WTC11 (cell line): Measurements from ENCODE around the gene GNA12. TPM values are rescaled to one million over a fixed set of nuclear protein-coding genes. Genes with fewer than 3 reads are reported as not detected.

Source experiments
- GABPB1 ChIP-seq: sonication (generic); formaldehyde crosslinking; IDR thresholded peaks from 2 replicates; pipeline ENCODE4 v1.8.1; 2023; ENCODE audit warnings: mild to moderate bottlenecking, missing genetic modification reagents
- GRHL2 ChIP-seq: fragments of 250-450 bp; sonication (Bioruptor Pico); IDR thresholded peaks from 2 replicates; pipeline ENCODE4 v1.8.0; 2022; ENCODE audit warnings: mild to moderate bottlenecking, moderate library complexity; ENCODE audit not compliant: insufficient replicate concordance, severe bottlenecking
- JAZF1 ChIP-seq: fragments of 250-450 bp; sonication (Bioruptor Pico); IDR thresholded peaks from 2 replicates; pipeline ENCODE4 v1.9.0; 2021; ENCODE audit warnings: moderate library complexity, mild to moderate bottlenecking, inconsistent platforms
- JUN ChIP-seq: sonication (generic); formaldehyde crosslinking; IDR thresholded peaks from 2 replicates; pipeline ENCODE4 v1.8.0; 2023; ENCODE audit warnings: mild to moderate bottlenecking, missing genetic modification reagents
- ZNF416 ChIP-seq: fragments of 250-450 bp; sonication (Bioruptor Pico); IDR thresholded peaks from 2 replicates; pipeline ENCODE4 v1.9.0; 2021; ENCODE audit warnings: mild to moderate bottlenecking, inconsistent platforms
- total RNA-seq: library from RNA; stranded (reverse); gene quantifications from 3 replicates; pipeline ENCODE4 v1.2.3, GENCODE V29; 2021
- TF ChIP-seq, protein P1 (sequence below): sonication (generic); formaldehyde crosslinking; IDR thresholded peaks from 2 replicates; pipeline ENCODE4 v1.8.0; 2023; ENCODE audit warnings: missing genetic modification reagents, mild to moderate bottlenecking, borderline replicate concordance
- TF ChIP-seq, protein P2 (sequence below): sonication (generic); formaldehyde crosslinking; conservative IDR thresholded peaks from 2 replicates; pipeline ENCODE4 v1.8.1; 2023; ENCODE audit warnings: mild to moderate bottlenecking, low read depth, missing genetic modification reagents, moderate library complexity
- TF ChIP-seq, protein P3 (sequence below): sonication (generic); formaldehyde crosslinking; IDR thresholded peaks from 2 replicates; pipeline ENCODE4 v1.8.1; 2022; ENCODE audit warnings: low read depth, mild to moderate bottlenecking, moderate library complexity, missing genetic modification reagents, borderline replicate concordance
- TF ChIP-seq, protein P4 (sequence below): fragments of 250-450 bp; sonication (Bioruptor Pico); IDR thresholded peaks from 2 replicates; pipeline ENCODE4 v1.8.0; 2021; ENCODE audit warnings: mild to moderate bottlenecking
- TF ChIP-seq, protein P5 (sequence below): sonication (generic); formaldehyde crosslinking; IDR thresholded peaks from 2 replicates; pipeline ENCODE4 v1.8.1; 2022; ENCODE audit warnings: low read depth, missing genetic modification reagents, borderline replicate concordance
- TF ChIP-seq, protein P6 (sequence below): sonication (generic); formaldehyde crosslinking; IDR thresholded peaks from 2 replicates; pipeline ENCODE4 v1.8.0; 2023; ENCODE audit warnings: mild to moderate bottlenecking, missing genetic modification reagents
- TF ChIP-seq, protein P7 (sequence below): sonication (generic); formaldehyde crosslinking; IDR thresholded peaks from 2 replicates; pipeline ENCODE4 v1.8.0; 2023; ENCODE audit warnings: missing genetic modification reagents

Gene GNA12
- total RNA-seq, 1 experiment from 2014 or later = 99.6 TPM

DNA sequence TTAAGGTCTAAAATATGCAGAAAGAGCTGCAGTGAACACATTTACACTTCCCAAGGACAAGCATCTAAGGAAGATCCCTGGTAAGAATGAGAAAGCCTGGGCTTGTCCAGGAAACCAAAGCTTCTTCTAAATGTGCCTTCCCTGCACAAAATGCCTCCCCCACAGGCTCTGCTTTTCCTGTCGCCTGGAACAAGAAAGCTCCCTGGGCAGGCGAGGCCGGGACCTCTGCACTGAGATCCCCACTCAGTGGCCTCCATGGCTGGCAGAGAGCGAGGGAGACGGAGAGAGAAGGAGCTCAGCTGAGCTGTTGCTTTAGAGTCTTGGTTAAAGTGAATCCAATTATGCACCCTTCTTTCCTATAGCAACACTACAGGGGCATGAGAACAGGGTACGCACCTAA is 80.5 kb downstream of the GNA12 start (continued):
- TF ChIP-seq, protein P1, sequence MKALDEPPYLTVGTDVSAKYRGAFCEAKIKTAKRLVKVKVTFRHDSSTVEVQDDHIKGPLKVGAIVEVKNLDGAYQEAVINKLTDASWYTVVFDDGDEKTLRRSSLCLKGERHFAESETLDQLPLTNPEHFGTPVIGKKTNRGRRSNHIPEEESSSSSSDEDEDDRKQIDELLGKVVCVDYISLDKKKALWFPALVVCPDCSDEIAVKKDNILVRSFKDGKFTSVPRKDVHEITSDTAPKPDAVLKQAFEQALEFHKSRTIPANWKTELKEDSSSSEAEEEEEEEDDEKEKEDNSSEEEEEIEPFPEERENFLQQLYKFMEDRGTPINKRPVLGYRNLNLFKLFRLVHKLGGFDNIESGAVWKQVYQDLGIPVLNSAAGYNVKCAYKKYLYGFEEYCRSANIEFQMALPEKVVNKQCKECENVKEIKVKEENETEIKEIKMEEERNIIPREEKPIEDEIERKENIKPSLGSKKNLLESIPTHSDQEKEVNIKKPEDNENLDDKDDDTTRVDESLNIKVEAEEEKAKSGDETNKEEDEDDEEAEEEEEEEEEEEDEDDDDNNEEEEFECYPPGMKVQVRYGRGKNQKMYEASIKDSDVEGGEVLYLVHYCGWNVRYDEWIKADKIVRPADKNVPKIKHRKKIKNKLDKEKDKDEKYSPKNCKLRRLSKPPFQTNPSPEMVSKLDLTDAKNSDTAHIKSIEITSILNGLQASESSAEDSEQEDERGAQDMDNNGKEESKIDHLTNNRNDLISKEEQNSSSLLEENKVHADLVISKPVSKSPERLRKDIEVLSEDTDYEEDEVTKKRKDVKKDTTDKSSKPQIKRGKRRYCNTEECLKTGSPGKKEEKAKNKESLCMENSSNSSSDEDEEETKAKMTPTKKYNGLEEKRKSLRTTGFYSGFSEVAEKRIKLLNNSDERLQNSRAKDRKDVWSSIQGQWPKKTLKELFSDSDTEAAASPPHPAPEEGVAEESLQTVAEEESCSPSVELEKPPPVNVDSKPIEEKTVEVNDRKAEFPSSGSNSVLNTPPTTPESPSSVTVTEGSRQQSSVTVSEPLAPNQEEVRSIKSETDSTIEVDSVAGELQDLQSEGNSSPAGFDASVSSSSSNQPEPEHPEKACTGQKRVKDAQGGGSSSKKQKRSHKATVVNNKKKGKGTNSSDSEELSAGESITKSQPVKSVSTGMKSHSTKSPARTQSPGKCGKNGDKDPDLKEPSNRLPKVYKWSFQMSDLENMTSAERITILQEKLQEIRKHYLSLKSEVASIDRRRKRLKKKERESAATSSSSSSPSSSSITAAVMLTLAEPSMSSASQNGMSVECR (CRISPR knock-in tag) = no peak
- TF ChIP-seq, protein P2, sequence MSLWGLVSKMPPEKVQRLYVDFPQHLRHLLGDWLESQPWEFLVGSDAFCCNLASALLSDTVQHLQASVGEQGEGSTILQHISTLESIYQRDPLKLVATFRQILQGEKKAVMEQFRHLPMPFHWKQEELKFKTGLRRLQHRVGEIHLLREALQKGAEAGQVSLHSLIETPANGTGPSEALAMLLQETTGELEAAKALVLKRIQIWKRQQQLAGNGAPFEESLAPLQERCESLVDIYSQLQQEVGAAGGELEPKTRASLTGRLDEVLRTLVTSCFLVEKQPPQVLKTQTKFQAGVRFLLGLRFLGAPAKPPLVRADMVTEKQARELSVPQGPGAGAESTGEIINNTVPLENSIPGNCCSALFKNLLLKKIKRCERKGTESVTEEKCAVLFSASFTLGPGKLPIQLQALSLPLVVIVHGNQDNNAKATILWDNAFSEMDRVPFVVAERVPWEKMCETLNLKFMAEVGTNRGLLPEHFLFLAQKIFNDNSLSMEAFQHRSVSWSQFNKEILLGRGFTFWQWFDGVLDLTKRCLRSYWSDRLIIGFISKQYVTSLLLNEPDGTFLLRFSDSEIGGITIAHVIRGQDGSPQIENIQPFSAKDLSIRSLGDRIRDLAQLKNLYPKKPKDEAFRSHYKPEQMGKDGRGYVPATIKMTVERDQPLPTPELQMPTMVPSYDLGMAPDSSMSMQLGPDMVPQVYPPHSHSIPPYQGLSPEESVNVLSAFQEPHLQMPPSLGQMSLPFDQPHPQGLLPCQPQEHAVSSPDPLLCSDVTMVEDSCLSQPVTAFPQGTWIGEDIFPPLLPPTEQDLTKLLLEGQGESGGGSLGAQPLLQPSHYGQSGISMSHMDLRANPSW (CRISPR knock-in tag) = no peak
- TF ChIP-seq JUN (CRISPR knock-in tag) (no peak), GRHL2 (no peak), GABPB1 (no peak), JAZF1 (CRISPR knock-in tag) (no peak), ZNF416 (CRISPR knock-in tag) (no peak)
- TF ChIP-seq, protein P3, sequence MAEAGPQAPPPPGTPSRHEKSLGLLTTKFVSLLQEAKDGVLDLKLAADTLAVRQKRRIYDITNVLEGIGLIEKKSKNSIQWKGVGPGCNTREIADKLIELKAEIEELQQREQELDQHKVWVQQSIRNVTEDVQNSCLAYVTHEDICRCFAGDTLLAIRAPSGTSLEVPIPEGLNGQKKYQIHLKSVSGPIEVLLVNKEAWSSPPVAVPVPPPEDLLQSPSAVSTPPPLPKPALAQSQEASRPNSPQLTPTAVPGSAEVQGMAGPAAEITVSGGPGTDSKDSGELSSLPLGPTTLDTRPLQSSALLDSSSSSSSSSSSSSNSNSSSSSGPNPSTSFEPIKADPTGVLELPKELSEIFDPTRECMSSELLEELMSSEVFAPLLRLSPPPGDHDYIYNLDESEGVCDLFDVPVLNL (CRISPR knock-in tag) = no peak
- TF ChIP-seq, protein P4, sequence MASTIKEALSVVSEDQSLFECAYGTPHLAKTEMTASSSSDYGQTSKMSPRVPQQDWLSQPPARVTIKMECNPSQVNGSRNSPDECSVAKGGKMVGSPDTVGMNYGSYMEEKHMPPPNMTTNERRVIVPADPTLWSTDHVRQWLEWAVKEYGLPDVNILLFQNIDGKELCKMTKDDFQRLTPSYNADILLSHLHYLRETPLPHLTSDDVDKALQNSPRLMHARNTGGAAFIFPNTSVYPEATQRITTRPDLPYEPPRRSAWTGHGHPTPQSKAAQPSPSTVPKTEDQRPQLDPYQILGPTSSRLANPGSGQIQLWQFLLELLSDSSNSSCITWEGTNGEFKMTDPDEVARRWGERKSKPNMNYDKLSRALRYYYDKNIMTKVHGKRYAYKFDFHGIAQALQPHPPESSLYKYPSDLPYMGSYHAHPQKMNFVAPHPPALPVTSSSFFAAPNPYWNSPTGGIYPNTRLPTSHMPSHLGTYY (CRISPR knock-in tag) = no peak
- TF ChIP-seq, protein P5, sequence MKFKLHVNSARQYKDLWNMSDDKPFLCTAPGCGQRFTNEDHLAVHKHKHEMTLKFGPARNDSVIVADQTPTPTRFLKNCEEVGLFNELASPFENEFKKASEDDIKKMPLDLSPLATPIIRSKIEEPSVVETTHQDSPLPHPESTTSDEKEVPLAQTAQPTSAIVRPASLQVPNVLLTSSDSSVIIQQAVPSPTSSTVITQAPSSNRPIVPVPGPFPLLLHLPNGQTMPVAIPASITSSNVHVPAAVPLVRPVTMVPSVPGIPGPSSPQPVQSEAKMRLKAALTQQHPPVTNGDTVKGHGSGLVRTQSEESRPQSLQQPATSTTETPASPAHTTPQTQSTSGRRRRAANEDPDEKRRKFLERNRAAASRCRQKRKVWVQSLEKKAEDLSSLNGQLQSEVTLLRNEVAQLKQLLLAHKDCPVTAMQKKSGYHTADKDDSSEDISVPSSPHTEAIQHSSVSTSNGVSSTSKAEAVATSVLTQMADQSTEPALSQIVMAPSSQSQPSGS (CRISPR knock-in tag) = no peak
- TF ChIP-seq, protein P6, sequence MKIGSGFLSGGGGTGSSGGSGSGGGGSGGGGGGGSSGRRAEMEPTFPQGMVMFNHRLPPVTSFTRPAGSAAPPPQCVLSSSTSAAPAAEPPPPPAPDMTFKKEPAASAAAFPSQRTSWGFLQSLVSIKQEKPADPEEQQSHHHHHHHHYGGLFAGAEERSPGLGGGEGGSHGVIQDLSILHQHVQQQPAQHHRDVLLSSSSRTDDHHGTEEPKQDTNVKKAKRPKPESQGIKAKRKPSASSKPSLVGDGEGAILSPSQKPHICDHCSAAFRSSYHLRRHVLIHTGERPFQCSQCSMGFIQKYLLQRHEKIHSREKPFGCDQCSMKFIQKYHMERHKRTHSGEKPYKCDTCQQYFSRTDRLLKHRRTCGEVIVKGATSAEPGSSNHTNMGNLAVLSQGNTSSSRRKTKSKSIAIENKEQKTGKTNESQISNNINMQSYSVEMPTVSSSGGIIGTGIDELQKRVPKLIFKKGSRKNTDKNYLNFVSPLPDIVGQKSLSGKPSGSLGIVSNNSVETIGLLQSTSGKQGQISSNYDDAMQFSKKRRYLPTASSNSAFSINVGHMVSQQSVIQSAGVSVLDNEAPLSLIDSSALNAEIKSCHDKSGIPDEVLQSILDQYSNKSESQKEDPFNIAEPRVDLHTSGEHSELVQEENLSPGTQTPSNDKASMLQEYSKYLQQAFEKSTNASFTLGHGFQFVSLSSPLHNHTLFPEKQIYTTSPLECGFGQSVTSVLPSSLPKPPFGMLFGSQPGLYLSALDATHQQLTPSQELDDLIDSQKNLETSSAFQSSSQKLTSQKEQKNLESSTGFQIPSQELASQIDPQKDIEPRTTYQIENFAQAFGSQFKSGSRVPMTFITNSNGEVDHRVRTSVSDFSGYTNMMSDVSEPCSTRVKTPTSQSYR (CRISPR knock-in tag) = no peak
- TF ChIP-seq, protein P7, sequence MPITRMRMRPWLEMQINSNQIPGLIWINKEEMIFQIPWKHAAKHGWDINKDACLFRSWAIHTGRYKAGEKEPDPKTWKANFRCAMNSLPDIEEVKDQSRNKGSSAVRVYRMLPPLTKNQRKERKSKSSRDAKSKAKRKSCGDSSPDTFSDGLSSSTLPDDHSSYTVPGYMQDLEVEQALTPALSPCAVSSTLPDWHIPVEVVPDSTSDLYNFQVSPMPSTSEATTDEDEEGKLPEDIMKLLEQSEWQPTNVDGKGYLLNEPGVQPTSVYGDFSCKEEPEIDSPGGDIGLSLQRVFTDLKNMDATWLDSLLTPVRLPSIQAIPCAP (CRISPR knock-in tag) = no peak
